Mesenchymal stem cell (in vitro differentiated cells and primary cell): ENCODE results near the gene CAND2.
"Not testable (repeated sequence)": the region's sequence is repeated elsewhere in the genome, so short reads cannot be mapped to it uniquely, and the experiment has no call there.

Source experiments
- DNase-seq: peaks from one replicate; pipeline ENCODE4 v3.0.0-alpha.2; 2013
- H2AFZ ChIP-seq: one replicate; pipeline ENCODE4 v1.6.1; 2013; ENCODE audit warnings: low read depth, mild to moderate bottlenecking, control low read depth, inconsistent platforms, low read length, moderate library complexity
- H2AK5ac ChIP-seq: 2 replicates; pipeline ENCODE4 v1.6.1; 2013; ENCODE audit warnings: low read length, moderate library complexity, mild to moderate bottlenecking, inconsistent platforms; ENCODE audit not compliant: severe bottlenecking
- H2BK120ac ChIP-seq: one replicate; pipeline ENCODE4 v1.6.1; 2013; ENCODE audit warnings: low read depth, mild to moderate bottlenecking, inconsistent platforms, low read length, moderate library complexity
- H2BK12ac ChIP-seq, 2 experiments: one replicate each; pipeline ENCODE4 v1.6.1; 2013; ENCODE audit warnings: inconsistent platforms in 2 of 2, low read length in 2 of 2, mild to moderate bottlenecking in 2 of 2, moderate library complexity in 2 of 2, control low read depth in 1 of 2
- H2BK15ac ChIP-seq: one replicate; pipeline ENCODE4 v1.6.1; 2013; ENCODE audit warnings: mild to moderate bottlenecking, low read depth, inconsistent platforms; ENCODE audit not compliant: poor library complexity, severe bottlenecking
- H2BK5ac ChIP-seq: 2 replicates; pipeline ENCODE4 v1.6.1; 2013; ENCODE audit warnings: low read depth, mild to moderate bottlenecking, low read length, control low read depth, inconsistent platforms; ENCODE audit not compliant: poor library complexity, severe bottlenecking
- H3K14ac ChIP-seq, 2 experiments: one replicate each; pipeline ENCODE4 v1.6.1; 2013; ENCODE audit warnings: inconsistent platforms in 2 of 2, low read length in 2 of 2, control low read depth in 1 of 2, mild to moderate bottlenecking in 1 of 2, moderate library complexity in 1 of 2
- H3K18ac ChIP-seq, 2 experiments: one replicate each; pipeline ENCODE4 v1.6.1; 2013; ENCODE audit warnings: inconsistent platforms in 2 of 2, low read length in 2 of 2, control low read depth in 1 of 2, low read depth in 1 of 2, mild to moderate bottlenecking in 1 of 2
- H3K23ac ChIP-seq, 2 experiments: one replicate each; pipeline ENCODE4 v1.6.1; 2013; ENCODE audit warnings: inconsistent platforms in 2 of 2, low read length in 2 of 2, mild to moderate bottlenecking in 2 of 2, moderate library complexity in 2 of 2, control low read depth in 1 of 2
- H3K27ac ChIP-seq: 2 replicates; pipeline ENCODE4 v1.5.1; 2013; ENCODE audit warnings: mild to moderate bottlenecking, moderate library complexity, low read length, control low read depth, inconsistent platforms; ENCODE audit not compliant: poor library complexity, severe bottlenecking
- H3K27me3 ChIP-seq, 2 experiments: 2 replicates each; pipeline versions ENCODE4 v1.6.1 to v1.7.0; 2013; ENCODE audit warnings: low read length in 2 of 2, mild to moderate bottlenecking in 2 of 2, moderate library complexity in 2 of 2, control low read depth in 1 of 2, inconsistent platforms in 1 of 2; ENCODE audit not compliant: control insufficient read depth in 1 of 2, insufficient read depth in 1 of 2
- H3K36me3 ChIP-seq, 2 experiments: 2 replicates each; pipeline versions ENCODE4 v1.6.1 to v1.7.0; 2013; ENCODE audit warnings: low read length in 2 of 2, control low read depth in 1 of 2, inconsistent platforms in 1 of 2, low read depth in 1 of 2, mild to moderate bottlenecking in 1 of 2; ENCODE audit not compliant: insufficient read depth in 2 of 2, control insufficient read depth in 1 of 2
- H3K4ac ChIP-seq, 2 experiments: one replicate each; pipeline ENCODE4 v1.6.1; 2013; ENCODE audit warnings: inconsistent platforms in 2 of 2, low read length in 2 of 2, mild to moderate bottlenecking in 2 of 2, moderate library complexity in 2 of 2, control low read depth in 1 of 2, low read depth in 1 of 2
- H3K4me1 ChIP-seq: 2 replicates; pipeline ENCODE4 v1.6.1; 2013; ENCODE audit warnings: low read depth, low read length, control low read depth; ENCODE audit not compliant: control insufficient read depth, insufficient read depth
- H3K4me2 ChIP-seq: 2 replicates; pipeline ENCODE4 v1.6.1; 2013; ENCODE audit warnings: low read length, mild to moderate bottlenecking, inconsistent platforms; ENCODE audit not compliant: poor library complexity, severe bottlenecking
- H3K4me3 ChIP-seq, 2 experiments: 2 replicates each; pipeline versions ENCODE4 v1.5.1 to v1.7.0; 2013; ENCODE audit warnings: low read length in 2 of 2, mild to moderate bottlenecking in 2 of 2, control low read depth in 1 of 2, low read depth in 1 of 2; ENCODE audit not compliant: insufficient read depth in 1 of 2
- H3K79me1 ChIP-seq: replicated peaks from 2 replicates; pipeline ENCODE4 v1.6.1; 2013; ENCODE audit warnings: mild to moderate bottlenecking, control low read depth, low read length, inconsistent platforms; ENCODE audit not compliant: poor library complexity, severe bottlenecking
- H3K9ac ChIP-seq: 2 replicates; pipeline ENCODE4 v1.7.0; 2013; ENCODE audit warnings: mild to moderate bottlenecking, low read length, moderate library complexity
- H3K9me3 ChIP-seq: 2 replicates; pipeline ENCODE4 v1.7.0; 2013; ENCODE audit warnings: mild to moderate bottlenecking, low read length; ENCODE audit not compliant: control insufficient read depth
- H4K8ac ChIP-seq: one replicate; pipeline ENCODE4 v1.6.1; 2013; ENCODE audit warnings: inconsistent platforms, mild to moderate bottlenecking, low read length, moderate library complexity
- H4K91ac ChIP-seq: one replicate; pipeline ENCODE4 v1.6.1; 2013; ENCODE audit warnings: mild to moderate bottlenecking, low read length, inconsistent platforms
- WGBS: methylation state at CpG from one replicate; pipeline ENCODE4 v1.1.7; 2013; ENCODE audit warnings: mixed read lengths; 5-methylcytosine and 5-hydroxymethylcytosine counted together

Gene CAND2

DNA sequence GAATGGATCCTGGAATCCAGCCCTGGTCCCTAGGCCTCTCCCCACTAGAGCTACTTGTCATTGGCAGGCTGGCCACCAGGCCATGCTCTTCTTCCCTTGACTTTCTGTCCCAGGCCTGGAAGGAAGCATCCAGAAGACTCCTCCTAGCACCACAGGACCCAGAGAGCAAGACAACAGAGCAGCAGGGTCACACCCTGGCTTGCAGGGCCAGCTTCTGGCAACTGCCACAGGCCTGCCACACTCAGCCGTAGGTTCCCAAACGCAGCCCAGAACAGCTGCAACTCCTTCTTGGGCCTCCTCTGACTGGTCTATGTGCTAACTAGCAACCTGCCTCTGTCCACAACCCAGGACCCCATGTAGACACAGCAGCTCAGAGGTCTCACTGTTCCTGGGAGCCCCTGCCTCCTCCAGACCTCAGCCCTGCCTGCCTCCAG, 81.7 kb downstream of the CAND2 start:
- Histone ChIP-seq H4K91ac (no peak overlapping the region), H3K23ac (no peak overlapping the region), H3K14ac (no peak overlapping the region), H2AFZ (no peak overlapping the region), H3K4me2 (no peak overlapping the region), H2BK15ac (no peak overlapping the region), H3K4ac (no peak overlapping the region), H3K18ac (no peak overlapping the region), H3K79me1 (no peaks in the 10 kb centered on the region), H3K27me3 (peaks cover under 1 to 24% of the 10 kb centered on the region in 2 experiments), H2BK120ac (no peak overlapping the region), H3K9ac (no peak overlapping the region), H3K4me3 (no peak overlapping the region), H3K27ac (no peak overlapping the region), H2BK5ac (no peak overlapping the region), H3K9me3 (no peaks in the 10 kb centered on the region), H2BK12ac (no peak overlapping the region), H3K36me3 (no peaks in the 10 kb centered on the region), H2AK5ac (no peak overlapping the region), H3K4me1 (peaks cover 9% of the 10 kb centered on the region), H4K8ac (no peak overlapping the region)
- no peak for DNase-seq
- WGBS: 75% methylated on average over 2 of the region's 2 CpGs

DNA sequence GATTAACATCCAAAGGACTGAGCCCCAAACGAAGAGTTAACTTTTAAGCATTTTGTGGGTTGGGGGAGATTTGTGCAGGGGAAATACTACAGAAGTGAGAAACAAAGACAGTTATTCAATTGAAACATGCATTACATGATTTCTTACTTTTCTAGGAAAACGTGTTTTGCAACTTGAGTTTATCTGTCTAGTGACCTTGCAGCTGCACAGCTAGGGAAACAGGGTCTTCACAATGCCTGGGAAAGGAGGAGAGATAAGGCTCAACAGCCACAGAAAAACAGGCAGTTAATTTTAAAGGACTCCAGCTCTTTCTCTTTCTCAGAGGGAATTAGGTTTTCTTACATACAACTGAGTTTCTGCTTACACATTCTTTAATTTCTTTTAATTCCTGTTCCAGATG, 82.3 kb downstream of the CAND2 start:
- H3K4me1 ChIP-seq, H3K23ac ChIP-seq, H2BK15ac ChIP-seq, H4K8ac ChIP-seq, H3K4me2 ChIP-seq, H3K18ac ChIP-seq, H3K79me1 ChIP-seq, H3K36me3 ChIP-seq, H3K14ac ChIP-seq, H2AFZ ChIP-seq, H3K4ac ChIP-seq, H2BK12ac ChIP-seq, H3K9ac ChIP-seq, H3K9me3 ChIP-seq, H2AK5ac ChIP-seq, DNase-seq, H2BK5ac ChIP-seq, H3K27ac ChIP-seq, H2BK120ac ChIP-seq, H3K4me3 ChIP-seq, H4K91ac ChIP-seq: not testable (repeated sequence)
- H3K27me3 ChIP-seq: peaks cover 0 to 27% of the 10 kb centered on the region in 2 experiments
- 64% methylated on average over 2 of the region's 2 CpGs for WGBS

DNA sequence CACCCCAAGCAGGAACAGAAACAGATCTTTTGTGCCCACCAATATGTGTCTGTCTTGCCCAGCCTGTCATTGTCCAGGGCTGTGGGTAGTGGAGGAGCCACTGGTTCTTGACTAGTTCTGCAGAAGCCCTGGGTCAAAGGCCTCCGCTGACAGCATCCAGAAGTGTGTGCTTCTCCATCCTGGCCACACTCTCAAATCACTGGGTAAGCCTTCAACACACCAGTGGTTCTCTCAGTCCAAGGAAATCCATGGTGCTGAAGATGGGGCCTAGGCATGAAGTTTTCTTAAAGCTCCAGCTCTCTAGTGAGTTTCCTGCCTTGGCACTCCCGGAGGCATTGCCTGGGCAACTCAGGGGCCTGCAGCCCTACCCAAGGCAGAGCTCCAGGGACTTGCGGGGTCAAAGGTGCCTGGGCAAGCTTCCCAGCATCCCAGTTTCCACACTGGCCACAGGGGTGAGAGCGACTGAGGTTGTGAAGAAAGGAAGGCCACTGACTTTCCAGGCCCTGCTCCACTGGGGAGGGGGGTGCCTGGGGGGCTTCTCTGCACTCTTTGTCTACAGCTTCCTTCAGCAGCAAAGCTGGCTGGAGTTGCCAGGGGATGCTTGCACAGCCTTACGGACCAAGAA, 82.8 kb downstream of the CAND2 start:
- no peak overlapping the region for H4K8ac ChIP-seq
- H2AK5ac ChIP-seq: no peak overlapping the region
- no peak overlapping the region for H3K4me3 ChIP-seq
- H3K36me3 ChIP-seq: no peaks in the 10 kb centered on the region
- no peak overlapping the region for H3K14ac ChIP-seq
- H3K18ac ChIP-seq: no peak overlapping the region
- H2BK5ac ChIP-seq: no peak overlapping the region
- peaks cover 0 to 31% of the 10 kb centered on the region in 2 experiments for H3K27me3 ChIP-seq
- WGBS: 93% methylated on average over 5 of the region's 5 CpGs
- no peak overlapping the region for H3K4me2 ChIP-seq
- no peak for DNase-seq
- H3K27ac ChIP-seq: no peak overlapping the region
- no peak overlapping the region for H2AFZ ChIP-seq
- peaks cover 11% of the 10 kb centered on the region for H3K4me1 ChIP-seq
- H3K9me3 ChIP-seq: no peaks in the 10 kb centered on the region
- no peak overlapping the region for H3K4ac ChIP-seq
- H2BK12ac ChIP-seq: no peak overlapping the region
- H3K9ac ChIP-seq: no peak overlapping the region
- no peaks in the 10 kb centered on the region for H3K79me1 ChIP-seq
- no peak overlapping the region for H4K91ac ChIP-seq
- H2BK15ac ChIP-seq: no peak overlapping the region
- no peak overlapping the region for H3K23ac ChIP-seq
- no peak overlapping the region for H2BK120ac ChIP-seq

DNA sequence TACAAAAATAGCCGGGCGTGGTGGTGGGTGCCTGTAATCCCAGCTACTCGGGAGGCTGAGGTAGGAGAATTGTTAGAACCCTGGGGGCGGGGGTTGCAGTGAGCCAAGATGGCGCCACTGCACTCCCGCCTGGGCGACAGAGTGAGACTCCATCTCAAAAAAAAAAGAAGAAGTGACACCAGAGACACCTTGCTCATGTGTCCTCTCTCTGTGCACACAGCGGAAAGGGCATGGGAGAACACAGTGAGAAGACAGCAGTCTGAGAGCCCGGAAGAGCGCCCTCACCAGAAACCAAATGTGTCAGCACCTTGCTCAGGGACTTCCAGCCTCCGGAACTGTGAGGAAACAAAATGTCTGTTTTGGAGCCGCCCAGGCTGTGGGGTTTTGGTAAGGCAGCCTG, 85.4 kb downstream of the CAND2 start:
- H2AFZ ChIP-seq, H2BK12ac ChIP-seq, H2BK5ac ChIP-seq, H3K23ac ChIP-seq, H3K36me3 ChIP-seq, H3K27ac ChIP-seq, H3K9ac ChIP-seq, H3K4me3 ChIP-seq, H2AK5ac ChIP-seq, H2BK120ac ChIP-seq, H3K4ac ChIP-seq, H3K4me2 ChIP-seq, H3K18ac ChIP-seq, H3K9me3 ChIP-seq, H4K91ac ChIP-seq, H3K4me1 ChIP-seq, H4K8ac ChIP-seq, H3K14ac ChIP-seq, H2BK15ac ChIP-seq, DNase-seq, H3K79me1 ChIP-seq: not testable (repeated sequence)
- peaks cover 20 to 35% of the 10 kb centered on the region in 2 experiments for H3K27me3 ChIP-seq
- 91% methylated on average over 9 of the region's 12 CpGs for WGBS
